ENCODE results near the gene PHACTR3.

PHACTR3 gene

DNA sequence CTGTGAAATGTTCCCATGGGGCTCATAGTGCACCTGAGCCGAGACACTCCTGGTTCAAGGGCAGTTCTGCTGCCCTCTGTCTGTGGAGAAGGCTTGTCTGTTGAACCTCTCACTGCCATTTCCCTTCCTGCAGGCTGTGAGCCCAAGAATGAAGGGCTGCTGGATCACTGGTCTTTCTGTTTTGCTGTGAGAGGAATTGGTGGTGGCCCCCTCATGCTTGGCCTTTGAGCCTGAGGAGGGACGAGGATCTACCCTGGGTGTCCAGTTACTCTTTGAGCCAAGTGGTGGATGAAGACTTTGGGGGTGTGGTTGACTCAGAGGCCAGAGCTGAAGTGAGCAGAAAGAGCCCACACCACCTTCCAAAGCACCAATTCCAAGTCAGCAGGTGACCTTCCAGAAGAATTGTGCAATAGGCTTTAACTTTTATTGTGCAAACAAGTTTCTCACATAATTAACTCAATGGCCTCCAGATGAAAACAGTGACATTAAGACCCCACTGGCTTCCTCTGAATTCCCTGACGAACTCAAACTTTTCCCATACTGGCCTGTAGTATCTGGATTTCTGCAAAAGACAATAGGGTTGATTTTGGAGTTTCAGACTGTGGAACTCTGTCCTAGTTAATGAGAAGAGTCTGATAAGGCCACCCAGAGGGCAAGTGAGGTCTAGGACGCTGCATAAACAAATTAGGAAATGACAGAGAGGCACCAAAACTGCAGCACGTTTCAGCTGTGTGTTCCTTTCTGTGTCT, 101.5 kb downstream of the PHACTR3 start:
- no peak for DNase-seq

DNA sequence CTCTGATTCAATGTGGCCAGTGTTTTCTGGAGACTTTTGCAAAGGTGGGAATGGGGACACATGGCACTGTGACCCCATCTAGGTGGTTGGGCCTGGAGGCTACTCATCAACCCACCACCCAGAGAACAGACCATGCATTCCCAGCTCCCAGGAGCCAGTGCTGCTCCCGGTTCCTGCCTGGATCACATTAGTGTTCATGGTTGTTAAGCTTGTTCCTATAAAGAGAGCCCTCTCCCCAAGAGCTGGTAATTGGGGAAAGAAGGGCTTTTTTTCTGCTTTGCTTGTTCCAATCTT, 102.0 kb downstream of the PHACTR3 start:
- no peak for DNase-seq

DNA sequence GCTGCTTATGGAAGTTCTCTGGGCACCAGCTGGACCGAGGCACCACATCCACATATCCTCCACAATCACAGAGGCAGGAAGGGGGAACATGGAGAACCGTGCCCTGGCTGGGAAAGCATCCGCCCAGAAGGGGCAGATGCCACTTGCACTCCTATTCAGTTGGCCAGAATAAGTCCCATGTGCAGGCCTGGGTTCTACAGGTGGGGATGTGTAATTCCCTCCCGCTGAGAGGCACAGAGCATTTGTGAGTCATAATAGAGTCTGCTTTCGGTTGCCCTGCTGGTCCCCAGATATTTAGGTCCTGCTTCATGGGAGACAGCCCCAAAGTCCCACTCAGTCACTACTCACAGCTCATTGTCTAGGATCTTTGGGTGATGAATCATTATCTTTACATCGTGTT, 104.0 kb downstream of the PHACTR3 start:
- DNase-seq: no peak

DNA sequence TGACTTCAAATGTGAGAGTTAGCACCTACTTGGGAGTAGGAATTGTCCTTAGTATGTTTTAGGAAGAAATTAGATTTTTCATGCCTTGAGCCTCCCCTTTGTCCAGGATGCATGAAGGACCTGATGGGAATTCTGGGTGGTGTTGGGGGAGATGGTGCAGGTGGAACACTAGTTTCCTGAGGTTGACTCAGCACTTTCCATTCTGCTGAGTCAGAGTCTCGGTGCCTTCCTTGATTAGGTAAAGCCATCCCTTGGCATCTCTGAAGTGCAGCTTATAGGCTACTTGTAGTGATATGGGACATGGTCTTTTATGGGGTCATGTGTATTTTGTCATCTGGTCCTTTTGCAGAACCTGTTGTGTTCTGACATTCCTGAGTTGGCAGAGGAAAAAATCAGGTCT, 105.3 kb downstream of the PHACTR3 start:
- no peak for DNase-seq

DNA sequence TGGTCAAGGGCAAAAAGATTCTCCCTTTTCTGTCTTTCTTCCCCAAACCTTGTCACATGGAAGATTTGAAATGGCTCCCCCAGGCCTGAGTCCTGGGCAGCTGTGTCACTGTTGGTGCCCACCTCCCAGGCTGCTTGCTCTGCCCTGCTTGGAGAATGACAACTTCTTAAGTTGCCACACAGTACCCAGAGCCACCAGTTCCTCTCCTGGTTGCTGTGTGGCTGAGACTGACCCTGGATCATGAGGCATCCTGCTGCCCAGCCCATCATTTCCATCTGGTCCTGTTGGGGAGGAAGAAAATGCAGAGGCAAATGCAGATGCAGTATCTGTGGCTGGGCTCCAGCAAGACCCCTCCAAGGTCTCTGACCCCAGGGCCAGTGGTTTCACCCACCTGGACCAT, 113.7 kb downstream of the PHACTR3 start:
- DNase-seq: no peak

DNA sequence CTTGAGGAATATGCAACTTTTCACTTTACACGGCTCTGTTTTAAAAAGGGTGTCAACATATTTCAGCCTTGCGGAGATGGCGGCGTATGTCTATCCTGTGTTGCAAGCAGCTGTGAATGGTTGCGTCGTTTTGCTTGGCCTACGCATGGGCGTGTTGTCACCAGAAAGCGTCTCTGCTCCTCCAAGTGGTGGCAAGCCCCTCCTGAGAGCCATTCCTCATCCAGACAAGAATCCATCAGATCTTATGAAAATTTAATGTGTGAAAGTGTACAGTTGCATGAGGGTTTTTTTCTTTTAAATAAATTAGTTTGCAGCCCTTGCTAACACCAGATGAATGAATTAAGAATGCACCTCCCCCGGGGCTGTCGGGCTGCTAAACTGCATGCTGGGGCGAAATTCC, 114.4 kb downstream of the PHACTR3 start:
- DNase-seq: no peak

DNA sequence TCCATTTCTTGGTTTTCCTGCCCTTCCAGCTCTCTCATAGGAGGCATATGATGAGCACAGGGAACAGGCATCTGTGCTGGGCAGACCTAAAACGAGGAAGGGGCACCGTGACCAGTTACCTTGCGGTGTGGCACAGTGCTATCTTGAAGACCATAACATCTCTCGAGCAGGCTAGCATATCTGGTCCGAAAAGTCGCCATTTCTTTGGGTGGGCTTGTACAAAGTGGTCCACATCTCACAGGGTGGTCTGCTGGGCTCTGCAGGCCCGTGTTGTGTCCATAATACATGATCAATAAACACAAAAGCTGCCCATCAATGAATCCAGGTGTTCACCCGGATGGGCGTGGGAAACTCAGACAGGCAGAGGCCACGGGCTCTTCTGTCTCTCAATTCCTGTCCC, 115.7 kb downstream of the PHACTR3 start:
- no peak for DNase-seq

DNA sequence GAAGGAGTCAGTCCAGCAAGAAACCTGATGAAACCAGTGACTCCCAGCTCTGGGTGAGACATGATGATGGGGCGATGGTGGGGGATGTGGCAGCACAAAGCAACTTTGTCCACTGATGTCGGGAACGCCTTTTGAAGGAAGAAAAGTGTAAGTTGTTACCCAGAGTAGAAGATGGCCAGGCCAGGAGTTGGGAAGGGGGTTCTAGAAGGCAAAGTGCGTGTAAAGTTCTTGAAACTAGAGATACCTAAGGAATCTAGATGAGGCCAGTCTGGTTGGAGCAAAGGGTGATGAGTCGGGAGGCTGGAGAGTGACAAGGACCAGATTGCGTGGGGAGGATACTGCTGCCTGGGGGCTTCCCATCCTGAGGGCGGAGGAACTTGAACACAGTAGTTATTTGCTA, 117.0 kb downstream of the PHACTR3 start:
- no peak for DNase-seq

DNA sequence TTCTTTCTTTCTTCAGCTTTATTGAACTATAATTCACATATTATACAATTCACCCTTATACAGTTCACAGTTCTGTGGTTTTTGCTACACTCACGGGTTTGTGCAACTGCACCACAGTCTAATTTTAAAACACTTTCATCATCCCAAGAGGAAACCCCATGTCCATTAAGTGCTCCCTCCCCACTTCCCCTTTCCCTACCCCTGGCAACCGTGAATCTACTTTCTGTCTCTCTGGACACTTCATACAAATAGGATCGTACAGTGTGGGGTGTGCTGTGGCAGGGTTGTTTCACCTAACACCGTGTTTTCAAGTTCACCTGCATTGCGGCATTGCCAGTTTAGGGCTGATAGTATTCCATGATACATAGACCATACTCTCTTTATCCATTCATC, 118.8 kb downstream of the PHACTR3 start:
- DNase-seq: no peak

DNA sequence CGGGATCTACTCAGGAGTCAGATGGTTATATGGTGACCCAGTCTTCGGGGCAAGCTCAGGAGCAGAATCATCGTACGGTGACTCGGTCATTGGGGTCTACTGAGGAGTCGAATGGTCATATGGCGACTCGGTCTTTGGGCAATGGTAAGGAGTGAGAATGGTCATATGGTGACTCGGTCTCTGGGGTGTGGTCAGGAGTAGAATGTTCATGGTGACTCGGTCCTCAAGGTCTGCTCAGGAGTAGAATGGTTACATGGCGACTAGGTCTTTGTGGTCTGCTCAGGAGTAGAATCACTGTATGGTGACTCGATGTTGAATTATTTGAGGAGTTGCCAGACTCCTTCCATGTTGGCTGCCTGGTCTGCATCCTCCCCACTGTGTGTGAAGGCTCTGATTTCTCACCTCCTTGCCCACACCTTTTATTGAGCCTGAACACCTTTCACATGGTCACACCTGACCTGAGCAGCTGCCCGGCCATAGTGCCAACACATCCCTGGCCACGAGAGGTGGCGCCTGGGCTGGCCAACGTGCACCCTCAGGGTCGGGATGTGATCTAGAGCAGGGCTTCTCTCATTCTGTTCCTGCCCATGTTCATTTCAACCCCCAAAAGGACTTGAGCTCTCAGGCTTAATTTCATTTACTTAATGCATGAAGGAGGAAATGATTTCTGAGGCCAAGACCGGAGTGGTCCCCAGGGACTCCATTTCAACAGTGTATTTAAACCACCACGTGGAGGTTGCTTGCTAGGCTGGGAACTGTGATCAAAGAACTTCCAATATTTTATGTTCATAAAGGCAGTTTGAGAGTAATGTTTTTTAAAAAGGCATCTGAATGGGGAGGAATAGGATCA, 119.5 kb downstream of the PHACTR3 start:
- no peak for DNase-seq

DNA sequence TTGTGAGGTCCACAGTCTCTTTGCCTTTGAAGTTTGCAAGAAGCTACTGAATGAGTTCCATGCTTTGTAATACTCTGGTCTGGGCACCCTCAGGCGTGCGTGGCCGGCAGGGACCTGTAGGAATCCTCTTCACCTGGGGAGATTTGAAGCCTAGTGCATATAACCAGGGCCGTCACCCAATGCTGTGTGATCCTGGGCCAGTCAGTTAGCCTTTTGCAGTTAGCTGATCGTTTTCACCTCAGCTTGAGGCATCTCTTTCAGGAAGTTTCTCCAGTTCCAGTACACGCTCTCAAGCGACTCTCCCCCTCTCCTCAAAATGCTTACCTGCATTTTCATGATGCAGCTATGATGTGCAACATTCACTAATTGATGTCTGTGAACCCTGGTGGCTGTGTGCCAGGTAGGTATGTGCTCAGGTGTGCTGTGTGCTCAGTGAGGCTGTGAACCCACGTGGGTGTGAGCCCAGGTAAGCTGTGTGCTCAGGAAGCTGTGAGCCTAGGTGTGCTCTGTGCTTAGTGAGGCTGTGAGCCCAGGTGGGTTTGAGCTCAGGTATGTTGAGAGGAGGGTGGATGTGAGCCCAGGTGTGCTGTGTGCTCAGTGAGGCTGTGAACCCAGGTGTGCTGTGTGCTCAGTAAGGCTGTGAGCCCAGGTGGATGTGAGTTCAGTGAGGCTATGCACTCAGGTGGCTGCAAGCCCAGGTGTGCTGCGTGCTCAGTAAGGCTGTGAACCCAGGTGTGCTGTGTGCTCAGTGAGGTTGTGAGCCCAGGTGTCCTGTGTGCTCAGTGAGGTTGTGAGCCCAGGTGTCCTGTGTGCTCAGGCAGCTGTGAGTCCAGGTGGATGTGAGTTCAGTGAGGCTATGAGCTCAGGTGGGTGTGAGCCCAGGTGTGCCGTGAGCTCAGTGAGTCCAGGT, 120.4 kb downstream of the PHACTR3 start:
- DNase-seq: no peak

DNA sequence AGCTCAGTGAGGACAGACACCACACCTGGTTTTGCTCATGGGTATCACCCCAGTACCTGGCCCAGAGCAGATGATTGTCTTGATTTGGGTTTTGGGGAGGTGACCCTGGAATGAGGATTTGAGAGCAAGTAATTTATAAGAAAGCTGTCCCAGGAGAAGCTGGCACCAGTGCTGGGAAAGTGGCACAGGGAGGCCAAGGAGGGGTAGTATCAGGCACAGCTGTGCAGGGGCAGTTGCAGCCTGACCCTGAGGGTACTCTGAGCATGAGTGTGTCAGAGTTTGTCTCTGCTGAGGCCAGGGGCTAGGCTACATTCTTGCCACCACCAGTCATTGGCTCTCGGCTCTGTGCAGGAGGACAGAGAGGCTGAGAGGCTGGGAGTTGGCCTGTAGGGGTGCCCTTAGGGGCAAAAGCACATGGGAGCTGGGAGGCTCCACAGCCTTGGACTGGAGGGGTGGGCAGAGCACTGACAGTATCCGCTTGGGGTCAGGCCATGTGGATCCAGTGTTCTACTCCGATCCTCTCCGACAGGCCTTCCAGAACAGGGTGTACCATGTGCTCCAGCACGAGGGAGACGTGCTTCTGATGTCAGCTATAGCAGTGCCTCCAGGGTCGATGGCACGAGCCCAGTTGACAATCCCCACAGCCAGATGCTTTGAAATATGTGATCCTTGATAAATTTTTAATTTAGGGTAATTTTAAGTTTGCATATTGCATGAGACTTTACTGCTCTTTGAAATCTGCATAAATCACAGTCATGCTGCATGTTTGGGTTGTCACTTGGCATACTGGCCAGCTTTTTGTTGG, 121.3 kb downstream of the PHACTR3 start:
- DNase-seq: no peak

DNA sequence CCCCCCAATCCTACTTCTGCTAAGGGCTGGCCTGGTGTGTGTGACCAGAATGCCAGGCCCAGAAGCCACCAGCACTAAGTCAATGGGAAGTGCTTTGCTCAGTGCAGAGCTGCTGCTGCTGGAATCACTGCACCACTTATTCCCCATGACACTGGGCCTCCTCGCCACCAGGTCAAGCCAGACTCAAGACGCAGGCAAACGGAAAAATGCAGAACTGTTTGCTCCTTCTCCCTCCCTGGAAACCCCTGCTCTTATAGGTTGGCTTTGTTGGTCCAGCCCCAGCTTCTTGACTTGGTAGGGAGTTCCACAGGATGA, 121.9 kb downstream of the PHACTR3 start:
- no peak for DNase-seq

DNA sequence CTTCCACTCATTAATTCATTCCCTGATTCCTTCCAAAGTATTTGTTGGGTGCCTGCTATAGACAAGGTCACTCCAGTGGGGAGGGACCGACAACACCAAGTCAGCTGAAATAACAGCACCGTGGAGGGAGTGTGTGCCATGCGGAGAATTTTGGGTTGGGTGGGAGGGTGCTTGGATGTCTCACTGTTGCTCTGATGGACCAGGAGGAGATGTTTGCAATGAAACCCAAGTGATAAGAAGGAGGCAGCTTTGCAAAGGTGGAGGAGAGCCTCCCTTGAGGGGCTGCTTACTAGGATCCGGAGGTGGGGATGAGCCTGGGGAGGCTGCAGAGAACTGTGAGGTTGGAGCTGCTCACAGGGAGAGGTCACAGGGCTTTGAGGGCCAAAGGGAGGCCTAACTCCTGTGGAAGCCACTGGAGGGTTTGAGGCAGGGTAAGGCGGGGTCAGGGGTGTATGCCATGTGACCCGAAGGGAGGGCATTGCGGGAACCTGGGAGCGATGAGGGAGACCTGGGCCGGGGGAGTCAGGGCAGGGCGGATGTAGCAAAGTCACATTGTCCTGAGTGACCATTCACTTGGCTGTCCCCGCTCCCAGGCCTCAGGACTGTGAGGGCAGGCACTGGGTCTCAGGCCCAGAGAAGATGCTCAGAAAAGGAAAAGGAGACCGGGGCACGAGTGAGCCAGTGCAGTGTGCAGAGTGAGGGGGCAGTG, 124.5 kb downstream of the PHACTR3 start:
- peak; percentile 20 for DNase-seq

DNA sequence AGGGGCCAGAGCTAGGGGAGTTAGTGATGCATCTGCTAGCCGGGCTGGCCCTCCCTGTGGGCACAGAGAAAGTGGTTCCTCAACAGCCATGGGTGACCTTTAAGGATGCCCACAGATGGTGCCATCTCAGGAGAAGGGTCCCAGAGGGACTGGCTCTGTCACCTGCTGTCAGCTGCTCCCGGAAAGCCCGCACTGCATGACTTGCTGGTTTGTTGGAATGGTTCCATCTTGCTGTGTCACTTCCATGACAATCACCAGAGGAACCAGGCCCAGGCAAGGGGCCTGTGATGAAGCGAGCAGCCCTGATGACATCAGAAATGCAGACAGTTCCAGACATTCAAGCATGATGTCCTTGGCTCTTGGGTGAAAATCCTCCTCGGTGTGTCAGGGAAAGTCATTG, 125.2 kb downstream of the PHACTR3 start:
- DNase-seq: no peak

DNA sequence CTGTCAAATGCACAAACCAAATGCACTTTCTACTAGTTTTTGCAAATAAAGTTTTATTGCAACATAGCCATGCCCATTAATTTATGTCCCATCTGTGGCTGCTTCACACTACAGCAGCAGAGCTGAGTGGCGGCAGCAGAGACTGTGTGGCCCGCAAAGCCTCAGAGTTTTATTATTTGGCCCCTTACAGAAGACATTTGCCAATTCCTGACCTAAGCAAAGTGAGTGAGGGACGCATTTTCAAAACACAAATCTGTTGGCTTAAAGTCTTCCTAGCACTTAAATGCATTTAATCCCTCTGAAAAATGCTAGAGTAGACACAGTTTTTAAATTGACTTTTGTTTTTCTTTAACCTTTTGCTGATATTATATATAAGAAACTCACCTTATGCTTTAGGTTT, 126.4 kb downstream of the PHACTR3 start:
- DNase-seq: no peak

DNA sequence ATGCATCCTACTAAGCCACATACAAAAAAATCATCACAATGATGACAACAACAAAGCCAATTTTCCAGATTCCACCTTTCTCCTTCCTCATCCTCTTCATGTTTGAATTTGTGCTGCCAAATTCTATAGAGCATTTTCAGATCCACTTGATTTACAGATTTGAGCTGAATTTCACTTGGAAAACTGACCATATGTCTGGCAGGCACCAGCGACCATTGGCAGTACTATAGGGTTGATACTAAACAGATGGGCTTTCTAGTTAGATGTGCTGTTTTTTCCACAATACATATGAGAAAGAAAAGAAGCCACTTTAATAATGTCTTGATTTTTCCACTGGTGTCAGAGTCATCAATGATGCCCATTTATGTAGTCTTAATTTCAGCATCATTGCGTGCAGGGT, 127.0 kb downstream of the PHACTR3 start:
- DNase-seq: no peak

DNA sequence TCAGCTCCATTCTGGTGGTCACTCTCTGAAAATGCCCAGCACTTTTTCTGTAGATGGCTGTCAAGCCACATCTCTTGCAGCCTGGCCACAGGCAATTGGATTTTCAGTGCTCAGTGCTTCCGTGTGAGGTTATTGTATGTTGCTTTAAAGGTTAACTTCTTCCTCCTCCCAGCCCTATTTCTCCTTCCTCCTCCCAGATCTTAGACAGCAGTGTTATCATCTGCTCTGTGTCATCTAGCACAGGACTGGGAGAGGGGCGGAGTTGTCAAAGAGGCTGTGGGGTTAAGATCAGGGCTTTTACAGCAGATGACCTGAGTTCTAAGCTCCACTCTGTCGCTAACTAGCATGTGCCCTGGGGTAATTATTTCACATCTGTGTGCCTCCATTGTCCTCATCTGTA, 129.0 kb downstream of the PHACTR3 start:
- DNase-seq: no peak

DNA sequence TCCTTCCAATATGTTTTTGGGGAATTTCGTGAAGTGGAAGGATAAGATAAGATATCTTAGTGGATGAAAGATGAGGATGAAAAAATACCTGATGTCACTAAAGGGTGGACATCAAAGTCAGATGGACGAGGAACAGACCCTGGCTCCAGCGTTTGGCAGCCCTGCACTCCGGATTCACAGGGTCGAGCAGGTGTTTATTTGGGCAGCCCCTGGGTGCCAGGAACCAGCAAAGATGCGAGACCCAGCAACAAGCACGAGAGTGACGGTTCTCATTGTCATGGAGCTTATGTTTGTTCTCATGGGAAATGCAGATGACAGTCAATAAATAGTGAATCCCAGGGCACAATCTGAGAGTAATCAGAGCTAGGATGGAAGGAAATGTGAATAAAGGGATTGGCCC, 131.1 kb downstream of the PHACTR3 start:
- no peak for DNase-seq

DNA sequence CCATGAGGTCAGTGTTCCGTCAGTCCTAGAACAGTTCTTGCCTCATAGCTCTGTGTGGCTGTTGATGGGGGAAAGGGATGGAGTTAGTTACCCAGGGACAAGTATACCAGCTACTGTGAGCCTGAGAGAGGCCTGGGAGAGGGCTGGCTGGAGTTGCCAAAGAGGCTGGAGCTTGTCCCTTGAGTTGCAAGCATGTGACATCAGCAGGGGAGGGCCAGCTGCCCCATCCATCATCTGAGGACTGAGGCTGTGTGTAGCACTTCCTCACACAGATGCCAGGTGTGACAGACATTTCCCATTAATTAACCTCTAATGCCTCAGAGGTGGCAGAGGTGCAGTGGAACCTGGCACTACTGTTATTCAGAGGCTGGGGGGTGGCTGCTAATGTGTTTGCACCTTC, 131.6 kb downstream of the PHACTR3 start:
- no peak for DNase-seq

DNA sequence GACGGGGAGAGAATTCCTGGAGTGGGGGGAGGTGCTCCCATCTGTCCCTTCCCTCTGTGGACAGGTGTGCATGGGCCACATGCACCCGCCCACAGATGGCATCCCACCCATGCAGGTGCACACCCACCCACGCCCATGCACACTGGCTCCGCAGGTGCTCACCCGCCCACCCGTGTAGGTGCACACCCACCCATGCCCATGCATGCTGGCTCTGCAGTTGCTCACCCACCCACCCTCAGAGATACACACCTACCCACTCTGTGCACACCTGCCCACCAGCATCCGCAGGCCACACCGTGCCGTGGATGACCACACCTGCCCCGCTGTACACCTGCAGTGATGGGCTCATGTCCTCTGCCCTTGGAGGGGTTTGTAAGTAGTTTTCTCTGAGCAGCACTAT, 132.0 kb downstream of the PHACTR3 start:
- DNase-seq: no peak

DNA sequence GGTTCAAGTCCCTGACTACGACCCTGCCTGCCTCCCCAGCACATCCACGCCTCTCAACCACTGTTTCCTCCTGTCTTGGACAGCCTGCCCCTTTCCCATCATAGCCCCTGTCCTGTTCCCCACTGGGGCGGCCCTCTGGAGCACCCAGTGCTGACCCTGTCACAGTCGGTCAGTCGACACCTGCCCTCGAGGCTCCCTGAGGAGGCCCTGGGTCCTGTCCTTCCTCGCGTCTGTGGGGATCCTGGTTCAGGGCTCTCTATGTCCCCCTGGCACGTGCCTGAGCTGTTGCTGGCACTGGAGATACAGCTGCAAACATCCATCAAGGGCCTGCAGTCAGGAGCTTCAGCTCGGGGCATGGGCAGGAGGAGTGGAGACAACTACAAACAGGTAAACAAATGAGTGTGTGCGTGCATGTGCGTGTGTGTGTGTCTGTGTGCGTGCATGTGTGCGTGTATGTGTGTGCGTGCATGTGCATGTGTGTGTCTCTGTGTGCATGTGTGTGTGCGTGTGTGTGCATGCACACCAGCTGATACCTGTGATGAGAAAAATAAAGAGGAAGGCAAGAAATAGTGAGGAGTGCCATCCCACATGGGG, 132.8 kb downstream of the PHACTR3 start:
- DNase-seq: no peak
